NCI-H524 treated with DMSO at 0.1 percent for 48 hours (cell line): ENCODE results near the gene ANKDD1B.
A peak's percentile ranks its signal among the peaks of the same experiment; 100 is the strongest.
"Not testable (repeated sequence)": the region's sequence is repeated elsewhere in the genome, so short reads cannot be mapped to it uniquely, and the experiment has no call there.

ENCODE experiments used
- DNase-seq: peaks from one replicate; lab custom pipeline; 2025; lab: John Stamatoyannopoulos, UW

The ANKDD1B gene

DNA sequence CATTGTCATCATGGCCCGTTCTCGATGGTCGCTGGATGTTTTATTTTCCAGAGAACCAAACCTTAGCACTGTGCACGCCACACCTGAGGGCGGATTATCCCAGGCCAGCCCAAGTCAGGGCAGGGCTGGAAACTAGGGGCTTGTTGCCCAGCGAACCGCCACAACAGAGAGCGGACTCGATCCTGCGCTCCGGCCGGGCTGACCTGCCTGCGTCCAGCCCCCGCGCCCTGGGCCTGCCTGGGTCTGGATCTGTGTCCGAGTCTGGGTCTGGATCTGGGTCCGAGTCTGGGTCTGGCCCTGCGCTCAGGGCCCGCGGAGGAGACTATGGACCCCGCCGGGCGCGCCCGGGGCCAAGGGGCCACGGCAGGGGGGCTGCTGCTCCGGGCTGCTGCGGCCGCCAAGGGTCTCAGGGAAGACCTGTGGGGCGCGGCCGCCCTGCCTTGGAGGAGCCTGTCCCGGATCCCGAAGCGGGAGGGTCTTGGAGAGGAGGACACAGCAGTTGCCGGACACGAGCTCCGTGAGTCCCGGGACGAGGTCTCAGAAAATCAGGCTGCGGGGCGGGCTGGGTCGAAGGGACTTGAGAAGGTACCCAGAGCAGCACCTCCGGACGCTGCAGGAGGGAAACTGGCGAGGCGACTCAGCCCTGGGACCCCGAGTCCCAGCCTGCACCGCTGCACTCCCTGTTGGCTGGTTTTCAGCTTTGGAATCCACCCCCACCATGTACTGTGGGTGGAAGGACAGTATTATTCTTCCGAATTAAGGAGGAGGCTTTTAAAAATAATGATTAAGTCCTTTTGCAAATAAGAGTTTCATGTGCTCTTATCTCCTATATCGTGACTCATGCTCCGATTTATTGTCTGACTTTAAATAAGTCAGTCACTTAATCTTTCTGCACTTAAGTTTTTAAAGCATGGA lies at the start of gene ANKDD1B:
Gene ANKDD1B (plus strand): TSS at position 143 of the 915 bp plus-strand sequence. CDS start 182 bp downstream, at position 325.
- DNase-seq: no peak

DNA sequence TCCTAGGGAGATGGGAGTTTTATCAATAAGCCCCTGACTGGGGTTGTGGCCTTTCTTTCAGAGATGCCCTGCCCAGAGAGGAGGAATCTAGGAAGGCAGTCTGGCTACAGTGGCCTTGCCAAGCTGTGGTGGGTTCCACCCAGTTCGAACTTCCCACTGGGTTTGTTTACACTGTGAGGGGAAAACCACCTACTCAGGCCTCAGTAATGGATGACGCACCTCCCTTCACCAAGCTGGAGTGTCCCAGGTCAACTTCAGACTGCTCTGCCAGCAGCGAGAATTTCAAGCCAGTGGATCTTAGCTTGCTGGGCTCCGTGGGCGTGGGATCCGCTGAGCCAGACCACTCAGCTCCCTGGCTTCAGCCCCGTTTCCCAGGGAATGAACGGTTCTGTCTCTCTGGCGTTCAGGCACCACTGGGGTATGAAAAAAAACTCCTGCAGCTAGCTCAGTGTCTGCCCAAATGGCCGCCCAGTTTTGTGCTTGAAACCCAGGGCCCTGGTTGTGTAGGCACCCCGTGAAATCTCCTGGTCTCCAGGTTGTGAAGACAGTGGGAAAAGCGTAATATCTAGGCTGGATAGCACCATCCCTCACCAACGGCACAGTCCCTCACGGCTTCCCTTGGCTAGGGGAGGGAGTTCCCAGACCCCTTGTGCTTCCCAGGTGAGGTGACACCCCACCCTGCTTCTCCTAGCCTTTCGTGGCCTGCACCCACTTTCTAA lies 45.1 kb upstream of the ANKDD1B start:
- DNase-seq: not testable (repeated sequence)

DNA sequence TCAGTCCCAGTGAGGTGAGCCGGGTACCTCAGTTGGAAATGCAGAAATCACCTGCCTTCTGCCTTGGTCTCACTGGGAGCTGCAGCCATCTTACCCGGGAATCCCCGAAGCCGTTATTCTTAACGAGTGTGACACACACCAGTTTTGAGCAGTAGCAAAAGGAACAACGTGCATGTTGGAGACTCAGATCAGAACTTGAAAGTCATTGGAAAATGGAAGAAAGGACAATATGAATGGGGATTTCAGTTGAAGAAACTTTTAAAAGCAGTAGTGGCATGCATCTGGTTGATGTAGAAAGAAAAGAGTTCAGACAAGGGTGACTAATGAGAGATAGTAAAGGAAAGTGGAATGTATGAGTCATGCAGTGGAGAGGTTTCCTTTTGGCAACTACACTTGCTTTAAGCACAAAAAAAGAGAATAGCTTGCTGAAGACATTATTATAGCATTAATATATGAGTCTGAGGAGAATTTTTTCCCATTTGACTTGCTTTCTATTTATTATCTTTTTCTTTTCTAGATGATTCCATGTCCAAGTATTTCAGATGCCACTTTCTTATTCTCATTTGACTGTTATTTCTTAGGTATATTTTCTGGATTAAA lies 44.4 kb upstream of the ANKDD1B start:
- no peak for DNase-seq

DNA sequence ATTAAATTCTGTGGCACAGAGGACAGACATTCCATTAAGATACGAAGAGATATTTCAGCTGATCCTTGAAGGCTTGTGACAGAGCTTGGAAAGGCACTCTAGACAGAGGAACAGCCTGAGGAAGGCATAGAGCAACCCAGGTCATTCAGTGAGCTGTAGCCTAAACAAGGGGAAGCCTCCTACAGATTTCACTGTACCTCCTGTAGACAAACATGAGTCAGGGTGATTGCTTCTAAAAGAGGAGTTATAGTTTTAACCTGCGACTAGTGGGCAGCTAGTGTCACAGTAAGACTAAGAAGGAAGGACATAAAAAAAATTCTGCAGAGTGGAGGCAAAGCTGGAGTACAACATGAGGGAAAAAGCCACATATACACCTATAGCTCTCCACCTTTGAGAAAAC lies 43.5 kb upstream of the ANKDD1B start:
- DNase-seq: no peak

DNA sequence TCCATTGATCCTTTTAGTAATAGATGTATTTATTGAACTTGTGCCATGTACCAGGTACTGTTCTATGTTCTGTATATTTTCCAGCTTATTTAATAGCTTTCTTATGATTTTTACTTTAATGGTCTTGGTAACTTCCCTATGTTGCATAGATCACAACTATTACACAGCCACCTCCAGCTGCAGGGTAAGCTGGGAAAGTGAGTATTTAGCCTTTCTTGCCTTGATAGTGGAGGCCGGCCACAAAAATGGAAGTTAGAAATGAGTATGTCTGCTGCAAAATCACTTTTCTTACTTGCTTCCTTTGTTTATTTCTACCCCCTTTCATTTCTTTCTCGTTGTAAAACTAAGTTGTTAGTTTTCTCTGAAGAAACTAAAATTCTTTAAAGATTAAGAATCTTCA lies 43.1 kb upstream of the ANKDD1B start:
- no peak for DNase-seq

DNA sequence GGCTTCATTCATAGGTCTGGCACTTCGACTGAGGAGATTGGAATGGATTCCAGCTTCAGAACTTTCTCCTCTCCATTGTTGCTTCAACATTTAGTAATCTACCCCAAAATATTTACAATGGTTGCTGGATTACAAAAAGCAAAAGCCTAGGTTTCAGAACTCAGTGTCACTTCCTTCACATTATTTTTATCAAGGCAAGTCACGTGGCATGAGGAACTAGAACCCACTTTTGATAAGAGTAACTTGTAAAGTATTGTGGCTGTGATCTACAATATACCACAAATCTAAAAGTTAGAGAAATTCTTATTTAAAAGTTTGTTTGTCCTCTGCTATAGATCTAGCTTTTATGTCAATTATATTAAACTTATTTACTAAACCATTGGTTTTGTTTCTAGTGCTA lies 39.7 kb upstream of the ANKDD1B start:
- no peak for DNase-seq

DNA sequence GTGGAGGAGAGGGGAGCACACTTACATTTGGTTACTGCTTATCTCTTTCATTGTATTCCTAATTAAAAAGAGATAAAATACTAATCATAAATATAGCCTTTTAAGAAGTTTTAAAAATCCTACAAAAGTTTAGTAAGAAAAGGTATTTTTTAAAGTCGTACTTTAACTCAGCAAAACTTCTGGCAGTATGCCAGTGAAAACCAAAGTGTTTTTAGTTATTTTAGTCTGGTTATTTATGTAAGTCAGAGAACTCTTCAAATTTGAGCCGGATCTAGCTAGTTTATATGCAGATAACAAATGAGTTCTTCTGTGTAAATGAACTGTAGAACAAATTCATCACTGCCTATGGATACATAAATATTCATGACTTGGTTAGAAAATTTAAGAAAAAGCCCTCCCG lies 36.5 kb upstream of the ANKDD1B start:
- no peak for DNase-seq

DNA sequence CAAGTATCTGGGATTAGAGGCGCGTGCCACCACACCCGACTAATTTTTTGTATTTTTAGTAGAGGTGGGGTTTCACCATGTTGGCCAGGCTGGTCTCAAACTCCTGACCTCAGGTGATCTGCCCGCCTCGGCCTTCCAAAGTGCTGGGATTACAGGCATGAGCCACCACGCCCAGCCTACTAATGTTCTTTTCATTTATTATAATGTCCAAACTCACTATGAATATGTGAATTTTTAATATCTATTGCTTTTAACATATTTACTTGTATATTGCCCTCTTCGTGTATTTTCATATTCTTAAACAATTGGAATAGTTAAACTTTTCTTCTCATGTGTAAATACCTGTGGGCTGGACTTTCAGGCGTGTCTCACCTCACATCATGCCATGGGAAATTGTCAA lies 33.0 kb upstream of the ANKDD1B start:
- not testable (repeated sequence) for DNase-seq

DNA sequence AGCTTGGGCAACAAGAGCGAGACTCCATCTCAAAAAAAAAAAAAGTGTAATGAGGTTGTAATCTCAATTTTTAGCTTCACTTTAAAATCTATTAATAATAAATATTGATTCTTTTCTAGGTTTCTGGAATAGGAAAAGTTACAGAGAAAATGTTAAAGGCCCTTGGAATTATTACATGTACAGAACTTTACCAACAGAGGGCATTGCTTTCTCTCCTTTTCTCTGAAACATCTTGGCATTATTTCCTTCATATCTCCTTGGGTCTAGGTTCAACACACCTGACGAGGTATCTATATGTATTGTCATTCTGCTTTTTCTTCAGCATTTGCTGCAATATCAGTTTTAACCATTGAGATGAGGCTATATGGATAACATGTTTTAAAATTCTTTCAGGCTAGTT lies 26.6 kb upstream of the ANKDD1B start:
- no peak for DNase-seq

DNA sequence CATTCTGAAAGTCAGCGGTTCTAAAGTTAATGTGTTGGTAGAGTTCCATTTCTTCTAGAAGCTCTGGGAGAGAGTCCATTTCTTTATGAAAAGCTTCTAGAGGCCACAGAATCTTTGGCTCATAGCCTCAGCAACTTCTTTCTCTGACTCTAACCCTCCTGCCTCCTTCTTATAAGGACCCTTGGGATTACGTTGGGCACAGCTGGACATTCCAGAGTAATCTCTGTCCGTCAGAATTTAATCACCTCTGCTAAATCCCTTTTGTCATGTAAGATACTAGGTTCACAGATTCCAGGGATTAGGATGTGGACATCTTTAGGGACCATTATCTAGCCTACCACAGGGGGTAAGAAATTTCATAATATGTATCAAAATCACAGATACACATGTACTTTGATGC lies 22.6 kb upstream of the ANKDD1B start:
- DNase-seq: peak; percentile 6

DNA sequence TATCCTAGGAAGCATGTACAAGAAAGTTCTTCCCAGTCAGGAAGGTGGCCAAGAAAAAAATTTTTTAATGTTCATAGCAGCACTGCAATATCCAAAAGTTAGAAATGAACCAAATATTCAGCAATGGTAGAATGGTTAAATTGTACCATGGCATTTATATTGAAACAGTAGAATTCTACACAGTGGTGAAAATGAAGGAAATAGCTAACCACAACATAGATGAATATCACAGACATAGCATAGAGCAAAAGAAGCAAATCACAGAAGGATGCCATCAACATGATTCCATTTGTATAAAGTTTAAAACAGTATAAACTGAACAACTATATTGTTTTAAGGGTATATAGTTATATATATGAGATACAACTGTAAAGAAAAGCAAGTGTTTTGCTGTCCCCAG lies 10.7 kb upstream of the ANKDD1B start:
- no peak for DNase-seq

DNA sequence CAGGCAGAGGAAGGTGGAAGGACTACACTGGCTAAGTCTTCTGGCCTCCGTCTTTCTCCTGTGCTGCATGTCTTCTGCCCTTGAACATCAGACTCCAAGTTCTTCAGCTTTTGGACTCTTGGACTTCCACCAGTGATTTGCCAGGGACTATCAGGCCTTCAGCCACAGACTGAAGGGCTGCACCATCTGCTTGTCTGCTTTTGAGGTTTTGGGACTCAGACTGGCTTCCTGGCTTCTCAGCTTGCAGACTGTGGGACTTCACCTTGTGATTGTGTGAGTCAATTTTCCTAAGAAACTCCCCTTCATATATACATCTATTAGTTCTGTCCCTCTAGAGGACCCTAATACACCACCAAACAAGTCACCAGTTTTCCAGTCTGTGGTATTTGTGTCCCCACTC lies 9.7 kb upstream of the ANKDD1B start:
- no peak for DNase-seq

DNA sequence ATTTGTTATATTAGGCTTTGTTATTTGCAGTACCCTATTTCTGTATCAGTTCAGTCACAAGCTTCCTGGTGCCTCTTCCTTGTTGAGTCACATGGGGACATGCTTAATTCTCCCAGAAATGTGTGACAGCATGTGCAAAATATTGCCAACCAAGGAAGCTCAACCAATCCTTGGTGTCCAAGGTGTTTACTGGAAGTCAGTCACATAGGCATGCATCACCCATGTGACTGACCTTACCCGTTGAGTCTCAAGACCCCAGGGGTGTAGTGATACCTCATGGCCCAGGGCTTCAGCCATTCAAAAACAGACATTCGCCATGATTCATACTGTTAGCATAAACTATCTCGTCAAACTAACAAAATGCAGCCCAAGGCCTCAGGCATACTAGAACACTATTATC lies 9.3 kb upstream of the ANKDD1B start:
- DNase-seq: no peak

DNA sequence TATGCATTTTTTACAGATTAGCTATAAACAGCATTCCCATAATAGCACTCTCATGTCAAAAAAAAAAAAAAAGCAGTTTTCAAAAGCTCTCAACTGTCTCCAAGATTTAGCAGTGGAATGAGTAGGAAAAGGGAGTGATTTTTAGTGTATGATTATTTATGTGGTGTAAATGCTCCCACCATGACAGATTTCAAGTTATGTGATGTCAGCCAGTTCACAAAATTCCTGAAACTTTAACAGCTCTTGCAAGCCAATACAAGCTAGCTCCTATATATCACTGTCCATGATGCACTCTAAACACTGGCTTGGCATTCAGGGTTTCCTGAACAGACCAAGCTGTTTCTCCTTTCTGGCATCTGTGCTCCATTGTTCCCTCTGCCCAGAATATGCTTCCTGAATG lies 7.9 kb upstream of the ANKDD1B start:
- no peak for DNase-seq

DNA sequence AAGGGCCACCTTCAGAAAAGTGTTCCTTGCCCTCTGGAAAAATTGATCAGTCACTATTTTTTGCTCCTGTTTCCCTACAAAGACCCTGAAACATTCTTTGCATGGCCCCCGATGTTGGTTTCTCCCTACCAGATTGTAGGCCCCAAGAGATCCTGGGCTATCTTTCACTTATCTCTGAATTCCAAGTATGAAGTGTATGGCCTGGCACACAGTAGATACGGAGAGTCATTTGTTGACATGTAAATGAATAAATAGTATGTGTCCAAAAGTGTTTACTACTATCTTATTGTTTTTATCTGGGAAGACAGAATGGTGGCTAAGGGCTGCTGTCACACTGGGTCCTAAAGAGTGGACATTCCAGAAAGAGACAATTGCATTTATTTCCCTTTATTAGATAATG lies 7.4 kb upstream of the ANKDD1B start:
- DNase-seq: no peak

DNA sequence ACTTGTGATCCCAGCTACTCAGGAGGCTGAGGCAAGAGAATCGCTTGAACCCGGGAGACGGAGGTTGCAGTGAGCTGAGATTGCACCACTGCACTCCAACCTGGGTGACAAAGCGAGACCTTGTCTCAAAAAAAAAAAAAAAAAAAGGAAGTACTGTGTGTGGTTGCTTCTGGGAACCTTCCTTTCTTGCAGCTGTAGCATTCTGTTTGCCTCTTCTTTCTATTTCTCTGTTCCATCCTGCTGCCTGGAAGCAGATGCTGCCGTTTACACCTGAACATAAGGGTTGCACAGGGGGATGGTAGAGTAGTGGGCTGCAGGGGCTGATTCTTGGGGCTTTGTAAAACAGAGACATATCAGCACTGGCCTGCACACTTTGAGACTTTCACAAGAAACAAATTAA lies 3.9 kb upstream of the ANKDD1B start:
- not testable (repeated sequence) for DNase-seq

DNA sequence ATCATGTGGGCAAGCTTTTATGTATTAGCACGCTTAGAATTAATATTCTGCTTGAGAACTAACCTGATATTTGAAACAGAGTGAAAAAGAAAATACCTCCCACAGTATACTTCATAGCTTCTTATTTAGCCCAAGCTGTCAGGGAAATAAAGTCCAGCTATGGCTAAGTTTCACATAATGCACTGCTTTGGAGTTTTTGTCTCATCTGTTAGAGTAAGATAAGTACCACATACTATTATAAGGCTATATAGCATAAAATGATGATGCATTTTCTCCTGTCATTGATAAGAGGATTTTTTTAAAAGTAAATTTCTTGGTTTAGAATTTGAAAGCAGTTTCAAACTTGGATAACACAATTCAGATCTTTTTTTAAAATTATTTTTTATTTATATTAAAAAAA lies 2.4 kb upstream of the ANKDD1B start:
- DNase-seq: no peak

DNA sequence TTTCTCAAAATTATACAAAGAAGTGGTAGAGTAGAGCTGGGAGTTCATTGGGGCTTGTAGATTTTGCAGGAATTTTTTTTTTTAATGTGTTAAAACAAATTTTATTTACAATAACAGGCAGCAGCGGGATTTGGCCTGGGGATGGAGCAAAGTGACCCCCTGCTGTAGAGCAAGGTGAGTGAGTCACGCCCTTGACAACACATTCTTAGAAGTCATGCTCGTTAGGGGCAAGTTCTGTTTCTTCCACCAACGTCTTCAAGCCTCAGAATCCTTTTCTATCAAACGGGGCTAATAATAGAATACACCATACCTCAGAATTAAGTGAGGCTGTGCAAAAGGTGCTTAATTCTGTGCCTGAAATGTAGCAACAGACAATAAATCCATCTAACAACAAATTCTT lies 1.1 kb upstream of the ANKDD1B start:
- DNase-seq: no peak

DNA sequence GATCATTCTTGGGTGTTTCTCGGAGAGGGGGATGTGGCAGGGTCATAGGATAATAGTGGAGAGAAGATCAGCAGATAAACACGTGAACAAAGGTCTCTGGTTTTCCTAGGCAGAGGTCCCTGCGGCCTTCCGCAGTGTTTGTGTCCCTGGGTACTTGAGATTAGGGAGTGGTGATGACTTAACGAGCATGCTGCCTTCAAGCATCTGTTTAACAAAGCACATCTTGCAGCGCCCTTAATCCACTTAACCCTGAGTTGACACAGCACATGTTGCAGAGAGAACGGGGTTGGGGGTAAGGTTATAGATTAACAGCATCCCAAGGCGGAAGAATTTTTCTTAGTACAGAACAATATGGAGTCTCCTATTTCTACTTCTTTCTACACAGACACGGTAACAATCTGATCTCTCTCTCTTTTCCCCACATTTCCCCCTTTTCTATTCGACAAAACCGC lies 368 bp upstream of the ANKDD1B start:
- peak; percentile 78 for DNase-seq

DNA sequence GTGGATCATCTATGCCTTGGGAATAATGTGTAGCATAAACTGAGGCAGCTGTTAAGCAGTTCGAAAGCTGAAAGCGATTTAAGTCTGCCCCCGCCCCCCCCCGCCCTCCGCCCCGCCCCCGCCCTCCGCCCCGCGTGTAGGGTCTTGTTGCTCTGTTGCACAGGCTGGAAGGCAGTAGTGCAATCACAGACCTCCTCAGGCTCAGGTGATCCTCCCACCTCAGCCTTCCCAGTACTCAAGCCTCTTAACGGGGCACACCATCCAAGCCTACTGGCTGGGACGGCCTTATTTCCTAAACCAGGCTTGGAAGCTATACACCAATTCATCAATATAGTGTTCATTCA lies 945 bp downstream of the ANKDD1B start:
- DNase-seq: no peak

DNA sequence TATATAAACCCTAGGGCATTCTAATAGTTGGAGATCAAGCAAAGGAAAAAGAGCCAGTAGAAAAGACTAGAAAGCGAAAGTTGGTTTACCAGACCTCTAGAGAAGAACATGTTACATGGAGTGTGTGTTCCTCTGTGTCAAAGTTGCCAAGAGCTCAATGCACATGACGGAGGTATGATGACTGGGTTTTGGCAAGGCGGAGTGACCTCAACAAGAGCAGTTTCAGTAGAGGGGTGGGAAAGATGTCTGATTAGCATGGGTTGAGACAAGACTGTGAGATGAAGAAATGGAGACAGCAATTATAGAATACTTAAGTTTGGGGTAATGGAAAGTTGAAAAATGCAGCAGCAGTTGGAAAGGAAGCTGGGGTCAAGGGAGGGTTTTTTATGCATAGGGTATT lies 1.6 kb downstream of the ANKDD1B start:
- no peak for DNase-seq

DNA sequence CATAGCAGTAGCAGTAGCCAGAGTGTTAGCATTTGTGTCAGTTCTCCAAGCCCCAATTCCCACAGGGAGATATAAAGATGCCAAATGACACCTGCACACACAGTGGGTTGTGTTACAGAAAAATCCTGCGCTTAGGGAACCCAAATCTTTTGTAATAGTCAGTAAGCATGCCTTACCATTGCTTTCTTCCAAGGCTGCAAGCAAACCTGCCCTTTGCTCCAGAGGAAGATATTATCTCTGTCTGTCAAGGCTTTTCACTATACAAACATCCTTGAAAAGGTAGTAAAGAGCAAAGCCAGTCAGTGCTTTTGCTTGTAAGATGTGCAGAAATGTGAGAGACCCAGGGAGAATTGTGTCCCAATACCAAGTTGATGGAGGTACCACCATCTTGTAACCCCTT lies 2.9 kb downstream of the ANKDD1B start:
- DNase-seq: no peak

DNA sequence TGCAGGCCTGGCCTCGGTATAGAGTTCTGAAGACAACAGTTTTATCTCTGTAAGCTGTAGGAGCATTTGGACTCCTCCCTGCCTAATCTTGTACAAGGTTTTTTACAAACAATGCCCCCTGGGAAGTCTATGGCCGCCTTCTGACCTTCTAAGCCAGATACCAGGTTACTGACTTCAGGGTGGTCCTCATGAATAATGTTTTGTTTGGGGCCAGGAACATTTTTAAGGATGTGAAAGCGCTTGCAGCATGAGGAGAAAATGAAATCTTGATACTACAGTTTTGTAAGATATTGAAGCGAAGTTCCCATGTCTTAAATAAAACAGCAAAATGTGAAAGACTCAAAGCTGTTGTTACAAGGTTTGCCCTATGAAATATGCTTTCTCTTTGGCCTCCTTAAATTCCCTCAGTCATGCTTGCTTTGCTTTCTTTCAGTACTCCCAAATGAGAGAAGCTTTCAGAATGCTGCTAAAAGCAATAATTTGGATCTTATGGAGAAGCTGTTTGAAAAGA lies 5.2 kb downstream of the ANKDD1B start:
- DNase-seq: no peak
